ENCODE measurements around the gene IL1R2. TPM values are rescaled to one million over a fixed set of nuclear protein-coding genes. Genes with fewer than 3 reads are reported as not detected.

The IL1R2 gene
- total and polyA plus RNA-seq, 2 of the 13 experiments (the other 11 are each of a cell fraction or from before 2014, with no cell fraction given), result 3.6 to 7.3 TPM

DNA sequence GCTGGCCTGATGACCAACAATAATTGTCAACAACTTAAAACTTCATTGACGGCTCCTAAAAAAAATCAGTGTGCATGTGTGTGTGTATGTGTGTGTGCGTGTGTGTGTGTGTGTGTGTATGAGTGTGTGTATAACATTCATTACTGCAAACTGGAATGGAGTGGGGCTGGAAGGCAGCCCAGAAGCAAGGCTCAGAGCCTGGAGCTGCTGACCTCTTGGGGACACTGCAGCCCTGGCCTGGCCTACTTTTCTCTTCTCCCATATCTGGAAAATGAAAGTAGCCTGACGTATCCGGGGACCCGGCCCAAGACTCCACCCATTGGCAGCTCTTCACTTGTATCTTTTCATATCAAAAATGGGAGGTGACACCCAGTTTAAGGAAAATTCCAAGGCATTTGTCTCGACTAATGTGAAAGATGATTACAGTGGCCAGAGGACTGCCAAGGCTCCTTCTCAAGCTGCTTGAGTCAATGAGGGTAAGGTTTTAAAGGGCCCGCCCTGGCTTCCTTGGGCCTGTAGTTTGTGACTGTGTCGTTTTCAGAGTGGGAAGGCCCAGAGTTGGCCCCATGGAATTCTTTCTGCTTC is 78.4 kb downstream of the IL1R2 start (continued):
- TF ChIP-seq HNF4G (IDR thresholded peaks at IDR 0.05; ENCODE audit: borderline replicate concordance, low read depth, low read length) (no peak), HNF4G (CRISPR knock-in tag; IDR thresholded peaks at IDR 0.05; ENCODE audit: borderline replicate concordance, low read depth) (no peak), KLF6 (CRISPR knock-in tag; IDR thresholded peaks at IDR 0.05) (0 out of 2 replicates have a peak, but pooled peaks have one; percentile 38), BRF2 (CRISPR knock-in tag; IDR thresholded peaks at IDR 0.05) (0 out of 2 replicates have a peak, but pooled peaks have one; percentile 27), ZNF788 (CRISPR knock-in tag; IDR thresholded peaks at IDR 0.05; ENCODE audit: borderline replicate concordance) (peak; percentile 91), HIVEP1 (CRISPR knock-in tag; IDR thresholded peaks at IDR 0.05) (0 out of 2 replicates have a peak, but pooled peaks have one; percentile 61), SETDB1 (CRISPR knock-in tag; IDR thresholded peaks at IDR 0.05; ENCODE audit: borderline replicate concordance) (no peak), ZFY (CRISPR knock-in tag; IDR thresholded peaks at IDR 0.05) (peak; percentile 82), SSRP1 (CRISPR knock-in tag; IDR thresholded peaks at IDR 0.05) (no peak), ERF (CRISPR knock-in tag; IDR thresholded peaks at IDR 0.05) (0 out of 2 replicates have a peak, but pooled peaks have one; percentile 27), ZNF569 (CRISPR knock-in tag; IDR thresholded peaks at IDR 0.05; ENCODE audit: borderline replicate concordance) (0 out of 2 replicates have a peak, but pooled peaks have one; percentile 65), CAMTA2 (CRISPR knock-in tag; IDR thresholded peaks at IDR 0.05; ENCODE audit: borderline replicate concordance) (peak; percentile 66; the same call in 1 of the 2 replicates), ZNF605 (CRISPR knock-in tag; IDR thresholded peaks at IDR 0.05) (peak; percentile 69; the same call in 1 of the 2 replicates), TARDBP (CRISPR knock-in tag; IDR thresholded peaks at IDR 0.05) (no peak), ZNF678 (CRISPR knock-in tag; IDR thresholded peaks at IDR 0.05) (no peak), ZBTB37 (CRISPR knock-in tag; IDR thresholded peaks at IDR 0.05) (0 out of 2 replicates have a peak, but pooled peaks have one; percentile 66), KDM5A (IDR thresholded peaks at IDR 0.05; ENCODE audit: borderline replicate concordance, low read length) (0 out of 2 replicates have a peak, but pooled peaks have one; percentile 24), SALL1 (CRISPR knock-in tag; IDR thresholded peaks at IDR 0.05) (peak; percentile 53; the same call in 1 of the 2 replicates), ASH2L (IDR thresholded peaks at IDR 0.05; ENCODE audit: insufficient read length, low read depth, low read length) (peak; percentile 77), IRF2 (CRISPR knock-in tag; IDR thresholded peaks at IDR 0.05) (peak; percentile 86; the same call in 1 of the 2 replicates), ELF4 (CRISPR knock-in tag; IDR thresholded peaks at IDR 0.05; ENCODE audit: borderline replicate concordance) (no peak; the same call in 1 of the 2 replicates), SAP130 (CRISPR knock-in tag; IDR thresholded peaks at IDR 0.05; ENCODE audit: low read depth) (peak; percentile 63)
- TF ChIP-seq, protein P1, sequence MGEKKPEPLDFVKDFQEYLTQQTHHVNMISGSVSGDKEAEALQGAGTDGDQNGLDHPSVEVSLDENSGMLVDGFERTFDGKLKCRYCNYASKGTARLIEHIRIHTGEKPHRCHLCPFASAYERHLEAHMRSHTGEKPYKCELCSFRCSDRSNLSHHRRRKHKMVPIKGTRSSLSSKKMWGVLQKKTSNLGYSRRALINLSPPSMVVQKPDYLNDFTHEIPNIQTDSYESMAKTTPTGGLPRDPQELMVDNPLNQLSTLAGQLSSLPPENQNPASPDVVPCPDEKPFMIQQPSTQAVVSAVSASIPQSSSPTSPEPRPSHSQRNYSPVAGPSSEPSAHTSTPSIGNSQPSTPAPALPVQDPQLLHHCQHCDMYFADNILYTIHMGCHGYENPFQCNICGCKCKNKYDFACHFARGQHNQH (CRISPR knock-in tag; IDR thresholded peaks at IDR 0.05), result peak; percentile 15; the same call in 1 of the 2 replicates
- TF ChIP-seq, protein P2, sequence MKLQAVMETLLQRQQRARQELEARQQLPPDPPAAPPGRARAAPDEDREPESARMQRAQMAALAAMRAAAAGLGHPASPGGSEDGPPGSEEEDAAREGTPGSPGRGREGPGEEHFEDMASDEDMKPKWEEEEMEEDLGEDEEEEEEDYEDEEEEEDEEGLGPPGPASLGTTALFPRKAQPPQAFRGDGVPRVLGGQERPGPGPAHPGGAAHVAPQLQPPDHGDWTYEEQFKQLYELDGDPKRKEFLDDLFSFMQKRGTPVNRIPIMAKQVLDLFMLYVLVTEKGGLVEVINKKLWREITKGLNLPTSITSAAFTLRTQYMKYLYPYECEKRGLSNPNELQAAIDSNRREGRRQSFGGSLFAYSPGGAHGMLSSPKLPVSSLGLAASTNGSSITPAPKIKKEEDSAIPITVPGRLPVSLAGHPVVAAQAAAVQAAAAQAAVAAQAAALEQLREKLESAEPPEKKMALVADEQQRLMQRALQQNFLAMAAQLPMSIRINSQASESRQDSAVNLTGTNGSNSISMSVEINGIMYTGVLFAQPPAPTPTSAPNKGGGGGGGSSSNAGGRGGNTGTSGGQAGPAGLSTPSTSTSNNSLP (IDR thresholded peaks at IDR 0.05; ENCODE audit: low read depth, low read length), result peak; percentile 72; the same call in 1 of the 2 replicates
